Left forelimb (tissue), 1 donor: ENCODE measurements around the gene OR52M1.
"Not testable (repeated sequence)": the region's sequence is repeated elsewhere in the genome, so short reads cannot be mapped to it uniquely, and the experiment has no call there.

Experiments used
- DNase-seq: peaks from one replicate; pipeline ENCODE4 v3.0.0-alpha.2; 2018; ENCODE audit warnings: low spot score

Gene OR52M1

GRCh38 chr11:4544891-4545290, at the start of gene OR52M1:
Gene OR52M1 (plus strand): TSS chr11:4545191. CDS start chr11:4545191, 0 bp downstream.
- DNase-seq: no peak

- no peak for DNase-seq
Measured at GRCh38 chr11:4495487-4495886, 49.5 kb upstream of the OR52M1 start.

GRCh38 chr11:4495986-4496385, 49.0 kb upstream of the OR52M1 start:
- no peak for DNase-seq

GRCh38 chr11:4496557-4497248, 48.3 kb upstream of the OR52M1 start:
- no peak for DNase-seq

GRCh38 chr11:4508886-4509285, 36.1 kb upstream of the OR52M1 start:
- DNase-seq: no peak

- DNase-seq: no peak
Measured at GRCh38 chr11:4511282-4512245, 33.4 kb upstream of the OR52M1 start.

GRCh38 chr11:4514196-4514595, 30.8 kb upstream of the OR52M1 start:
- no peak for DNase-seq

- no peak for DNase-seq
Measured at GRCh38 chr11:4522339-4522738, 22.7 kb upstream of the OR52M1 start.

- DNase-seq: no peak
Measured at GRCh38 chr11:4522752-4523151, 22.2 kb upstream of the OR52M1 start.

- DNase-seq: no peak
Measured at GRCh38 chr11:4523666-4524065, 21.3 kb upstream of the OR52M1 start.

- DNase-seq: no peak
Measured at GRCh38 chr11:4527926-4528325, 17.1 kb upstream of the OR52M1 start.

GRCh38 chr11:4531686-4532085, 13.3 kb upstream of the OR52M1 start:
- not testable (repeated sequence) for DNase-seq

- no peak for DNase-seq
Measured at GRCh38 chr11:4539603-4540219, 5.3 kb upstream of the OR52M1 start.

GRCh38 chr11:4541071-4541470, 3.9 kb upstream of the OR52M1 start:
- DNase-seq: no peak

- no peak for DNase-seq
Measured at GRCh38 chr11:4543561-4543960, 1.4 kb upstream of the OR52M1 start.

- DNase-seq: no peak
Measured at GRCh38 chr11:4546878-4547277, 1.9 kb downstream of the OR52M1 start.

GRCh38 chr11:4547416-4547815, 2.4 kb downstream of the OR52M1 start:
- DNase-seq: no peak

- no peak for DNase-seq
Measured at GRCh38 chr11:4551346-4551979, 6.5 kb downstream of the OR52M1 start.

- no peak for DNase-seq
Measured at GRCh38 chr11:4559527-4560440, 14.8 kb downstream of the OR52M1 start.

- DNase-seq: no peak
Measured at GRCh38 chr11:4560467-4560866, 15.5 kb downstream of the OR52M1 start.

GRCh38 chr11:4565371-4565770, 20.4 kb downstream of the OR52M1 start:
- no peak for DNase-seq
